ENCODE data around the gene SLC6A9.

DNA sequence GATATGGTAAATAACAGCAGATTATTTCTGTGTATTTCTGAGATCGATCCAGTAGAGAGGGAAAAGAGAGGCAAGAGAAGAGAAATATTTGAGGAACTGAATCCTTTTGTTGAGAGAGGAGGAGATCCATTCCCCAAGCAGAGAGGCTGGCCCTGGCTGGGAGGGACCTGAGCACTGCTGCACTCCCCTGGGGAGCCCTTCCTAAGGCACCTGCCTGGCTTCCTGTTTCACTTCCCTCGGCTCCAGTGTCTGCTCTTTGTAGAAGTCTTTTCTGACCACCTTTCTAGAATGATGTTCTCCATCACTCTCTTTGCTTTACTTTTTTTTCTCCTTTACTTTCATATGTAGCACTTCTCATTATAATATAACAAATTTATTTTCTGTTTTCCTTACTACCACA lies 42.3 kb upstream of the SLC6A9 start:
- TF ChIP-seq, protein P1, sequence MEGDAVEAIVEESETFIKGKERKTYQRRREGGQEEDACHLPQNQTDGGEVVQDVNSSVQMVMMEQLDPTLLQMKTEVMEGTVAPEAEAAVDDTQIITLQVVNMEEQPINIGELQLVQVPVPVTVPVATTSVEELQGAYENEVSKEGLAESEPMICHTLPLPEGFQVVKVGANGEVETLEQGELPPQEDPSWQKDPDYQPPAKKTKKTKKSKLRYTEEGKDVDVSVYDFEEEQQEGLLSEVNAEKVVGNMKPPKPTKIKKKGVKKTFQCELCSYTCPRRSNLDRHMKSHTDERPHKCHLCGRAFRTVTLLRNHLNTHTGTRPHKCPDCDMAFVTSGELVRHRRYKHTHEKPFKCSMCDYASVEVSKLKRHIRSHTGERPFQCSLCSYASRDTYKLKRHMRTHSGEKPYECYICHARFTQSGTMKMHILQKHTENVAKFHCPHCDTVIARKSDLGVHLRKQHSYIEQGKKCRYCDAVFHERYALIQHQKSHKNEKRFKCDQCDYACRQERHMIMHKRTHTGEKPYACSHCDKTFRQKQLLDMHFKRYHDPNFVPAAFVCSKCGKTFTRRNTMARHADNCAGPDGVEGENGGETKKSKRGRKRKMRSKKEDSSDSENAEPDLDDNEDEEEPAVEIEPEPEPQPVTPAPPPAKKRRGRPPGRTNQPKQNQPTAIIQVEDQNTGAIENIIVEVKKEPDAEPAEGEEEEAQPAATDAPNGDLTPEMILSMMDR (IDR thresholded peaks at IDR 0.05) = no peak
- no peak for TF ChIP-seq EP300 (IDR thresholded peaks at IDR 0.05)
- TF ChIP-seq POLR2A (IDR thresholded peaks at IDR 0.05) = no peak

Data from upper lobe of left lung (tissue), 4 donors.